GM12891 (cell line): Measurements from ENCODE around the gene GPSM1.
A peak's percentile ranks its signal among the peaks of the same experiment; 100 is the strongest.

Experiments used
- DNase-seq: peaks from one replicate; pipeline ENCODE4 v3.0.0; 2011; ENCODE audit warnings: low spot score; ENCODE audit not compliant: insufficient read length
- FAIRE-seq: peaks from 2 replicates; lab custom pipeline; 2011; peaks lifted over from hg19 to GRCh38; lab: Jason Lieb, UNC
- PAX5 ChIP-seq: IDR thresholded peaks from 2 replicates; pipeline ENCODE4 v1.6.1; 2011; ENCODE audit warnings: low read length, moderate library complexity, mild to moderate bottlenecking; ENCODE audit not compliant: insufficient read depth, severe bottlenecking
- POLR2A ChIP-seq: IDR thresholded peaks from 2 replicates; pipeline ENCODE4 v1.6.1; 2011; ENCODE audit warnings: low read depth, low read length, control low read depth
- POLR2AphosphoS5 ChIP-seq: IDR thresholded peaks from 2 replicates; pipeline ENCODE4 v1.6.1; 2011; ENCODE audit warnings: low read depth, low read length, control low read depth
- POU2F2 ChIP-seq: IDR thresholded peaks from 2 replicates; pipeline ENCODE4 v1.6.1; 2011; ENCODE audit warnings: low read depth, mild to moderate bottlenecking, control low read depth, low read length, moderate library complexity
- SPI1 ChIP-seq: IDR thresholded peaks from 2 replicates; pipeline ENCODE4 v1.6.1; 2011; ENCODE audit warnings: low read depth, low read length, control low read depth
- TAF1 ChIP-seq: IDR thresholded peaks from 2 replicates; pipeline ENCODE4 v1.6.1; 2011; ENCODE audit warnings: low read depth, low read length, control low read depth

The GPSM1 gene

GRCh38 chr9:136339173-136339957, 12.0 kb downstream of the GPSM1 start:
- TF ChIP-seq POLR2AphosphoS5 (no peak), POU2F2 (no peak), TAF1 (no peak), SPI1 (no peak), POLR2A (no peak), PAX5 (no peak)
- DNase-seq (peak; percentile 93), FAIRE-seq (no peak)

- FAIRE-seq (no peak), DNase-seq (no peak)
Observed at GRCh38 chr9:136339958-136340310, 12.6 kb downstream of the GPSM1 start.

DNA sequence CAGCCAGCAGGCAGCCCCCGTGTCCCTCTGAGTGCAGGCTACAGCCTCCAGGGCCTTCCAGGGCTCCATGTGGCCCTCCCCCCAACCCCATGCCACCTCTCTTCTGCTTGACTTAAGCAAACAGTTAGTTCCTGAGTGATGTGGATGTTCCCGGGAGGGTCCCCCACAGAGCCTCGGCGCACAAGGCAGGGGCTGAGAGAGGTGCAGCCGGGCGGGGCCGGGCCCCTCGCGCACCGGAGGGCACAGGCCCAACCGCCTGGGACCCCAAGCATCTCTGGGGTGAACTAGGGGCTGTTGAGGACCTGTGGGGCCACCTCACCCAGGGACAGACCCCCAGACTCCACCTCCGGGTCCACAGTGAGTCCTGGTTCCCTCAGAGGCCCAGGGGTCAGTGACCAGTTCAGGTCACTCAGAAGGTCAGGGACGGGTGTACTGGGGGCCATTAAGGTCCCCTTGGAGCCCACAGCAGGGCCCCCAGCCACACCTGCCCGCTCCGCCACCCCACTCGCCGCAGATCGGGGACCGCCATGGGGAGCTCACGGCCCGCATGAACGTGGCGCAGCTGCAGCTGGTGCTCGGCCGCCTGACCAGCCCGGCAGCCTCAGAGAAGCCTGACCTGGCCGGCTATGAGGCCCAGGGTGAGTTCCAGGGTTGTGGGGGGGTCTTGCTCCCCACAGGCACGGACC, 13.2 kb downstream of the GPSM1 start:
- no peak for TF ChIP-seq POU2F2
- TF ChIP-seq TAF1, result no peak
- no peak for TF ChIP-seq POLR2A
- TF ChIP-seq POLR2AphosphoS5, result no peak
- no peak for TF ChIP-seq PAX5
- TF ChIP-seq SPI1, result no peak
- no peak for FAIRE-seq
- no peak for DNase-seq

More at GRCh38 chr9:136339958-136340310, 12.6 kb downstream of the GPSM1 start:
- TF ChIP-seq POLR2A (no peak), POU2F2 (no peak), PAX5 (no peak), SPI1 (no peak), TAF1 (no peak), POLR2AphosphoS5 (no peak)

GRCh38 chr9:136341042-136341655, 13.8 kb downstream of the GPSM1 start:
- FAIRE-seq, result no peak
- no peak for DNase-seq
- TF ChIP-seq SPI1, result no peak
- no peak for TF ChIP-seq POLR2A
- no peak for TF ChIP-seq POU2F2
- TF ChIP-seq TAF1, result no peak
- no peak for TF ChIP-seq PAX5
- TF ChIP-seq POLR2AphosphoS5, result no peak

- FAIRE-seq (no peak), DNase-seq (no peak)
- TF ChIP-seq POLR2AphosphoS5 (no peak), POLR2A (no peak), PAX5 (no peak), SPI1 (no peak), POU2F2 (no peak), TAF1 (no peak)
Observed at GRCh38 chr9:136341769-136342168, 14.4 kb downstream of the GPSM1 start.

GRCh38 chr9:136342181-136343120, 15.1 kb downstream of the GPSM1 start:
- TF ChIP-seq PAX5, result no peak
- TF ChIP-seq POLR2A, result no peak
- TF ChIP-seq TAF1, result no peak
- no peak for TF ChIP-seq POLR2AphosphoS5
- no peak for TF ChIP-seq SPI1
- TF ChIP-seq POU2F2, result no peak
- DNase-seq (peak; percentile 80), FAIRE-seq (no peak)

GRCh38 chr9:136343121-136343883, 16.0 kb downstream of the GPSM1 start:
- no peak for TF ChIP-seq POLR2AphosphoS5
- no peak for TF ChIP-seq TAF1
- no peak for TF ChIP-seq POU2F2
- TF ChIP-seq POLR2A, result no peak
- no peak for TF ChIP-seq SPI1
- no peak for TF ChIP-seq PAX5
- DNase-seq, result no peak

DNA sequence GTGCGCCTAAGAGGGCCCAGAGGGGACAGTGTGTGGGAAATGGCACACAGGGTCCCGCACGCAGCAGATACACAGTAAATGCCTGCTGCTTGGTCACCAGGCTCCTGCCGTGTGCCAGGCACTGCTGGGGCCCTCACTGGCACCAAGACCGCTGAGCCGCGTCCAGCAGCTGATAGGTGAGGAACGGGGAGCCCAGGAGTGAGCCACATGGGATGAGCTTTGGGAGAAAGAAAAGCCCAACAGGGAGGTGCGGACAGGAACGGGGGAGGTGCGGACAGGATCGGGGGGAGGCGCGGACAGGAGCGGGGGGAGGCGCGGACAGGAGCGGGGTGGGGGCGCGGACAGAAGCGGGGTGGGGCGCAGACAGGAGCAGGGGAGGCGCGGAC, 16.5 kb downstream of the GPSM1 start:
- TF ChIP-seq POLR2AphosphoS5 (no peak), POU2F2 (no peak), PAX5 (no peak), SPI1 (no peak)
- DNase-seq (no peak), FAIRE-seq (no peak)

More at GRCh38 chr9:136343121-136343883, 16.0 kb downstream of the GPSM1 start:
- FAIRE-seq, result no peak
